Mesendoderm (in vitro differentiated cells): ENCODE results near the gene ANGPTL4.
"Not testable (repeated sequence)": the region's sequence is repeated elsewhere in the genome, so short reads cannot be mapped to it uniquely, and the experiment has no call there.

ENCODE experiments used
- DNase-seq: peaks from one replicate; pipeline ENCODE4 v3.0.0; 2013
- H2AK5ac ChIP-seq: 2 replicates; pipeline ENCODE4 v1.6.1; 2013; ENCODE audit warnings: low read length, inconsistent platforms
- H2BK120ac ChIP-seq: 2 replicates; pipeline ENCODE4 v1.6.1; 2013; ENCODE audit warnings: low read depth, mild to moderate bottlenecking, low read length, moderate library complexity, mixed read lengths
- H2BK15ac ChIP-seq: replicated peaks from 2 replicates; pipeline ENCODE4 v1.6.1; 2013; ENCODE audit warnings: low read depth, mild to moderate bottlenecking, moderate library complexity
- H2BK5ac ChIP-seq: 2 replicates; pipeline ENCODE4 v1.6.1; 2013; ENCODE audit warnings: low read length, inconsistent platforms
- H3K18ac ChIP-seq: 2 replicates; pipeline ENCODE4 v1.6.1; 2013; ENCODE audit warnings: mild to moderate bottlenecking, low read length, mixed read lengths
- H3K23ac ChIP-seq: one replicate; pipeline ENCODE4 v1.6.1; 2013; ENCODE audit warnings: low read length
- H3K27ac ChIP-seq: 2 replicates; pipeline ENCODE4 v1.5.1; 2013; ENCODE audit warnings: low read depth, mild to moderate bottlenecking, inconsistent platforms, low read length, moderate library complexity
- H3K27me3 ChIP-seq: 2 replicates; pipeline ENCODE4 v1.6.1; 2013; ENCODE audit warnings: low read length, control low read depth, mild to moderate bottlenecking, inconsistent platforms; ENCODE audit not compliant: insufficient read depth, poor library complexity
- H3K36me3 ChIP-seq: 2 replicates; pipeline ENCODE4 v1.6.1; 2013; ENCODE audit warnings: low read length, inconsistent platforms; ENCODE audit not compliant: control insufficient read depth, insufficient read depth
- H3K4ac ChIP-seq: one replicate; pipeline ENCODE4 v1.6.1; 2013; ENCODE audit warnings: low read depth, mild to moderate bottlenecking, low read length, moderate library complexity
- H3K4me1 ChIP-seq: 2 replicates; pipeline ENCODE4 v1.6.1; 2013; ENCODE audit warnings: low read depth, low read length, inconsistent platforms; ENCODE audit not compliant: control insufficient read depth
- H3K4me2 ChIP-seq: 2 replicates; pipeline ENCODE4 v1.6.1; 2013; ENCODE audit warnings: low read length
- H3K4me3 ChIP-seq: 2 replicates; pipeline ENCODE4 v1.5.1; 2013; ENCODE audit warnings: mild to moderate bottlenecking, low read length
- H3K56ac ChIP-seq: one replicate; pipeline ENCODE4 v1.6.1; 2013; ENCODE audit warnings: low read length
- H3K79me1 ChIP-seq: 2 replicates; pipeline ENCODE4 v1.6.1; 2013; ENCODE audit warnings: low read length, inconsistent platforms
- H3K79me2 ChIP-seq: 2 replicates; pipeline ENCODE4 v1.6.1; 2013; ENCODE audit warnings: mild to moderate bottlenecking, low read length; ENCODE audit not compliant: control insufficient read depth, insufficient read depth
- H3K9ac ChIP-seq: 2 replicates; pipeline ENCODE4 v1.6.1; 2013; ENCODE audit warnings: low read length, inconsistent platforms
- H4K5ac ChIP-seq: one replicate; pipeline ENCODE4 v1.6.1; 2013; ENCODE audit warnings: low read length
- H4K8ac ChIP-seq: one replicate; pipeline ENCODE4 v1.6.1; 2013; ENCODE audit warnings: low read depth, mild to moderate bottlenecking, control low read depth, low read length, moderate library complexity
- WGBS: extraction: QIAGEN DNeasy Blood & Tissue Kit; methylation state at CpG from one replicate; pipeline ENCODE4 v1.1.7; 2013; ENCODE audit warnings: low lambda C conversion rate, missing lambda C conversion rate; ENCODE audit not compliant: insufficient coverage; ENCODE audit errors: extremely low coverage; 5-methylcytosine and 5-hydroxymethylcytosine counted together

ANGPTL4 gene

GRCh38 chr19:8342684-8343482 is 21.1 kb upstream of the ANGPTL4 start, which contains the start of gene KANK3:
Gene KANK3 (minus strand): TSS chr19:8343262. CDS start chr19:8337828, 5,434 bp downstream.
- no peaks in the 10 kb centered on the region for H3K4me1 ChIP-seq
- H3K4ac ChIP-seq, result no peak within 1 kb of the TSS
- no peaks in the 10 kb centered on the region for H3K36me3 ChIP-seq
- H2AK5ac ChIP-seq, result no peak within 1 kb of the TSS
- H3K18ac ChIP-seq, result no peak within 1 kb of the TSS
- H3K79me2 ChIP-seq, result no peaks in the 10 kb centered on the region
- no peak within 1 kb of the TSS for H3K27ac ChIP-seq
- H2BK15ac ChIP-seq, result no peak within 1 kb of the TSS
- no peaks in the 10 kb centered on the region for H3K27me3 ChIP-seq
- no CpG with 5 or more reads among the region's 65 CpGs for WGBS
- H2BK120ac ChIP-seq, result no peak within 1 kb of the TSS
- peak within 1 kb of the TSS; percentile 83 for H3K4me2 ChIP-seq
- H4K5ac ChIP-seq, result no peak within 1 kb of the TSS
- H3K9ac ChIP-seq, result peak within 1 kb of the TSS; percentile 69
- peak within 1 kb of the TSS; percentile 82 for H3K56ac ChIP-seq
- no peaks in the 10 kb centered on the region for H3K79me1 ChIP-seq
- H2BK5ac ChIP-seq, result no peak within 1 kb of the TSS
- DNase-seq, result peak; percentile 99
- peak within 1 kb of the TSS; percentile 47 for H3K4me3 ChIP-seq
- no peak within 1 kb of the TSS for H4K8ac ChIP-seq
- H3K23ac ChIP-seq, result no peak within 1 kb of the TSS

GRCh38 chr19:8343483-8343844 is 20.5 kb upstream of the ANGPTL4 start:
- H3K27me3 ChIP-seq, result no peaks in the 10 kb centered on the region
- no peak overlapping the region for H3K23ac ChIP-seq
- H2AK5ac ChIP-seq, result no peak overlapping the region
- no peak overlapping the region for H3K56ac ChIP-seq
- no peaks in the 10 kb centered on the region for H3K79me1 ChIP-seq
- no peak overlapping the region for H3K4me2 ChIP-seq
- H3K18ac ChIP-seq, result no peak overlapping the region
- no peak overlapping the region for H3K4me3 ChIP-seq
- H2BK5ac ChIP-seq, result no peak overlapping the region
- no peaks in the 10 kb centered on the region for H3K79me2 ChIP-seq
- no peaks in the 10 kb centered on the region for H3K4me1 ChIP-seq
- no CpG with 5 or more reads among the region's 11 CpGs for WGBS
- H3K27ac ChIP-seq, result no peak overlapping the region
- H3K4ac ChIP-seq, result no peak overlapping the region
- no peak overlapping the region for H4K8ac ChIP-seq
- no peak for DNase-seq
- no peak overlapping the region for H3K9ac ChIP-seq
- H2BK120ac ChIP-seq, result no peak overlapping the region
- no peak overlapping the region for H4K5ac ChIP-seq
- H3K36me3 ChIP-seq, result no peaks in the 10 kb centered on the region
- no peak overlapping the region for H2BK15ac ChIP-seq

GRCh38 chr19:8349629-8350372 is 14.2 kb upstream of the ANGPTL4 start:
- not testable (repeated sequence) for H3K79me1 ChIP-seq, H3K56ac ChIP-seq, H4K5ac ChIP-seq, H2AK5ac ChIP-seq, DNase-seq, H3K27ac ChIP-seq, H3K4me2 ChIP-seq, H3K18ac ChIP-seq, H3K27me3 ChIP-seq, H3K79me2 ChIP-seq, H4K8ac ChIP-seq, H3K9ac ChIP-seq, H3K23ac ChIP-seq, H2BK120ac ChIP-seq, H3K4me1 ChIP-seq, H3K36me3 ChIP-seq, H2BK5ac ChIP-seq, H3K4me3 ChIP-seq, H2BK15ac ChIP-seq, H3K4ac ChIP-seq
- no CpG with 5 or more reads among the region's 8 CpGs for WGBS

DNA sequence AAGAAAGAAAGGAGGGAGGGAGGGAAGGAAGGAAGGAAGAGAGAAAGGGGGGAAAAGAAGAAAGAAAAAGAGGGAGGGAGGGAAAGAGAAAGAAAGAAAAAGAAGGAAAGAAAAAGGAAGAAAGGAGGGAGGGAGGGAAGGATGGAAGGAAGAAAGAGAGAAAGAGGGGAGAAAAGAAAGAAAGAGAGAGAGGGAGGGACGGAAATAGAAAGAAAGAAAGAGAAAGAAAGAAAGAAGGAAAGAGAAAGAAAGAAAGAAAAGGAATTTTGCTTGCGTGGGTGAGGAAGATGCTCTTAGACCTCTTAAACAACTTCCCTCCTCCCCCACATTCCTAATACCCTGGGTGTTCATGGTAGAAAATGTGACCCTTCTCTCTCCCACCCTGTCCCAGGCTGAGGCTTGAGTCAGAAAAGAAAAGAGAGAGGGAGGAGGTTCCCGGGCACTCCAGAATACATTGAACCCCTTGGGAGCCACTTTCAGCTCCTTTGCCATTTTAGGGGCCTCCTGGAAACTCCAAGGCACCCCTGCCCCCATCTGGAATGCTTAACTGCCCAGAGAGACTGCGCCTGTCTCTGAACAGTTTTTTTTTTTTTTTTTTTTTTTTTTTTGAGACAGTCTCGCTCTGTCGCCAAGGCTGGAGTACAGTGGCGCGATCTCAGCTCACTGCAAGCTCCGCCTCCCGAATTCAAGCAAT is 11.7 kb upstream of the ANGPTL4 start:
- Histone ChIP-seq H3K27me3 (no peaks in the 10 kb centered on the region), H2BK15ac (no peak overlapping the region), H3K56ac (peak overlapping the region; percentile 25), H2BK120ac (no peak overlapping the region), H4K8ac (no peak overlapping the region), H3K27ac (no peak overlapping the region), H3K23ac (no peak overlapping the region), H4K5ac (no peak overlapping the region), H2AK5ac (no peak overlapping the region), H3K79me1 (no peaks in the 10 kb centered on the region), H3K4me3 (no peak overlapping the region), H3K9ac (no peak overlapping the region), H3K4me2 (no peak overlapping the region), H3K79me2 (no peaks in the 10 kb centered on the region), H2BK5ac (no peak overlapping the region), H3K4ac (no peak overlapping the region), H3K18ac (no peak overlapping the region), H3K4me1 (no peaks in the 10 kb centered on the region), H3K36me3 (no peaks in the 10 kb centered on the region)
- WGBS, result 60% methylated on average over 1 of the region's 10 CpGs
- DNase-seq, result peak; percentile 45

DNA sequence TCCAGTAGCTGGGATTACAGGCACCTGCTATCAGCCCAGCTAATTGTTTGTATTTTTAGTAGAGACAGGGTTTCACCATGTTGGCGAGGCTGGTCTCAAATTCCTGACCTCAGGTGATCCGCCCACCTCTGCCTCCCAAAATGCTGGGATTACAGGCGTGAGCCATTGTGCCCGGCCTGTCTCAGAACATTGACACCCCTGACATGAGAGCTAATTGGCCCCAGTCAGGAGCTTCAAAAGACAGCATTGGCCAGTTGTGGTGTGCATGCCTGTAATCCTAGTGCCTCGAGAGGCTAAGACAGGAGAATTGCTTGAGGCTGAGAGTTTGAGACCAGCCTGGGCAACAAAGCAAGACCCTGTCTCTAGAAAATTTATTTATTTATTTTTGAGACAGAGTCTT is 11.1 kb upstream of the ANGPTL4 start:
- H2BK15ac ChIP-seq, H4K5ac ChIP-seq, H3K23ac ChIP-seq, H3K79me1 ChIP-seq, H3K4me1 ChIP-seq, H3K27me3 ChIP-seq, H2BK120ac ChIP-seq, H3K4me3 ChIP-seq, H3K4ac ChIP-seq, H3K27ac ChIP-seq, H3K9ac ChIP-seq, H3K4me2 ChIP-seq, H3K79me2 ChIP-seq, H3K56ac ChIP-seq, H3K36me3 ChIP-seq, H4K8ac ChIP-seq, H2BK5ac ChIP-seq, H3K18ac ChIP-seq, H2AK5ac ChIP-seq: not testable (repeated sequence)
- no CpG with 5 or more reads among the region's 5 CpGs for WGBS
- DNase-seq, result peak; percentile 70
